Glutamatergic neuron (in vitro differentiated cells): ENCODE results near the gene ARPP21. TPM values are rescaled to one million over a fixed set of nuclear protein-coding genes. Genes with fewer than 3 reads are reported as not detected.

Experiments
- DNase-seq: peaks from one replicate; pipeline ENCODE4 v3.0.0; 2022
- H3K27ac Mint-ChIP-seq: one replicate; pipeline ENCODE4 v1.8.0; 2020; ENCODE audit warnings: mild to moderate bottlenecking, mixed read lengths, inconsistent platforms; ENCODE audit not compliant: unreplicated experiment
- H3K27me3 Mint-ChIP-seq: one replicate; pipeline ENCODE4 v1.8.0; 2020; ENCODE audit warnings: mild to moderate bottlenecking, moderate library complexity, mixed read lengths, inconsistent platforms; ENCODE audit not compliant: unreplicated experiment
- H3K36me3 Mint-ChIP-seq: one replicate; pipeline ENCODE4 v1.8.0; 2020; ENCODE audit warnings: mild to moderate bottlenecking, mixed read lengths, inconsistent platforms; ENCODE audit not compliant: unreplicated experiment
- H3K4me1 Mint-ChIP-seq: one replicate; pipeline ENCODE4 v1.8.0; 2020; ENCODE audit warnings: mild to moderate bottlenecking, low read depth, mixed read lengths, inconsistent platforms; ENCODE audit not compliant: unreplicated experiment
- H3K4me3 Mint-ChIP-seq: one replicate; pipeline ENCODE4 v1.8.0; 2020; ENCODE audit warnings: mild to moderate bottlenecking, mixed read lengths, inconsistent platforms; ENCODE audit not compliant: unreplicated experiment
- H3K9me3 Mint-ChIP-seq: one replicate; pipeline ENCODE4 v1.8.0; 2020; ENCODE audit warnings: mild to moderate bottlenecking, moderate library complexity, mixed read lengths, inconsistent platforms; ENCODE audit not compliant: unreplicated experiment
- total RNA-seq: library from RNA; stranded (reverse); fragmentation: NEBNext Ultra II Directional; extraction: Animal tissue kit (Norgen Biotek cat#: 25700); gene quantifications from one replicate; pipeline ENCODE4 v1.2.1, GENCODE V29; 2021; ENCODE audit not compliant: unreplicated experiment
- TF ChIP-seq, protein P1 (sequence below): fragments of 200-600 bp; sonication (generic); IDR thresholded peaks from one replicate; pipeline ENCODE4 v1.5.0; 2021; ENCODE audit not compliant: partially characterized antibody, unreplicated experiment

Gene ARPP21
- total RNA-seq, 1 donor from 2014 or later = 10.3 TPM

DNA sequence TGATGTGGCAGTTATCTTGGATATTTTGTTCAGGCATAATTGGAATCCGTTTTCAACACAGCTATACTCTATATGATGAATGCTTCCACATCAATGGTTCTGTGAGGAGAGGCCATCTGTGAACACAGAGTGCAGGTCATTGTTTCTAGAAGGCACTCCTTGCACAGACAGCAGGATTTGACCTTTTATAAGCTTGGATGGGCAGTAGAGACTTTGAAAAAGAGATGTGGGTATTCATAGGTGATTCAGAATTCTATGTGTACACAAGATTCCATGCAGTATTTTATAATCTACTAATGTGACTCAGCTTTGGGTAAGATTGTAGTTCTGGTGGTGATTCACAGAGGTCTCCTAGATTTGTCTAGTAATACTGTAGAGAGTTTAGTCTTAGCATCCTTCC, 12.5 kb downstream of the ARPP21 start:
- no peaks in the 10 kb centered on the region for H3K36me3 Mint-ChIP-seq
- TF ChIP-seq, protein P1, sequence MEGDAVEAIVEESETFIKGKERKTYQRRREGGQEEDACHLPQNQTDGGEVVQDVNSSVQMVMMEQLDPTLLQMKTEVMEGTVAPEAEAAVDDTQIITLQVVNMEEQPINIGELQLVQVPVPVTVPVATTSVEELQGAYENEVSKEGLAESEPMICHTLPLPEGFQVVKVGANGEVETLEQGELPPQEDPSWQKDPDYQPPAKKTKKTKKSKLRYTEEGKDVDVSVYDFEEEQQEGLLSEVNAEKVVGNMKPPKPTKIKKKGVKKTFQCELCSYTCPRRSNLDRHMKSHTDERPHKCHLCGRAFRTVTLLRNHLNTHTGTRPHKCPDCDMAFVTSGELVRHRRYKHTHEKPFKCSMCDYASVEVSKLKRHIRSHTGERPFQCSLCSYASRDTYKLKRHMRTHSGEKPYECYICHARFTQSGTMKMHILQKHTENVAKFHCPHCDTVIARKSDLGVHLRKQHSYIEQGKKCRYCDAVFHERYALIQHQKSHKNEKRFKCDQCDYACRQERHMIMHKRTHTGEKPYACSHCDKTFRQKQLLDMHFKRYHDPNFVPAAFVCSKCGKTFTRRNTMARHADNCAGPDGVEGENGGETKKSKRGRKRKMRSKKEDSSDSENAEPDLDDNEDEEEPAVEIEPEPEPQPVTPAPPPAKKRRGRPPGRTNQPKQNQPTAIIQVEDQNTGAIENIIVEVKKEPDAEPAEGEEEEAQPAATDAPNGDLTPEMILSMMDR = no peak
- peaks cover 18% of the 10 kb centered on the region for H3K4me1 Mint-ChIP-seq
- H3K4me3 Mint-ChIP-seq = no peak overlapping the region
- H3K27me3 Mint-ChIP-seq = no peaks in the 10 kb centered on the region
- peaks cover 2% of the 10 kb centered on the region for H3K9me3 Mint-ChIP-seq
- peak overlapping the region; percentile 49 for H3K27ac Mint-ChIP-seq
- DNase-seq = no peak

- Mint-ChIP-seq H3K4me1 (peaks cover 18% of the 10 kb centered on the region), H3K36me3 (no peaks in the 10 kb centered on the region), H3K27ac (no peak overlapping the region), H3K4me3 (no peak overlapping the region), H3K27me3 (peaks cover 2% of the 10 kb centered on the region), H3K9me3 (peaks cover 2% of the 10 kb centered on the region)
- DNase-seq = no peak
- TF ChIP-seq, protein P1 = no peak
Observed at GRCh38 chr3:35653347-35653746, 14.0 kb downstream of the ARPP21 start.

DNA sequence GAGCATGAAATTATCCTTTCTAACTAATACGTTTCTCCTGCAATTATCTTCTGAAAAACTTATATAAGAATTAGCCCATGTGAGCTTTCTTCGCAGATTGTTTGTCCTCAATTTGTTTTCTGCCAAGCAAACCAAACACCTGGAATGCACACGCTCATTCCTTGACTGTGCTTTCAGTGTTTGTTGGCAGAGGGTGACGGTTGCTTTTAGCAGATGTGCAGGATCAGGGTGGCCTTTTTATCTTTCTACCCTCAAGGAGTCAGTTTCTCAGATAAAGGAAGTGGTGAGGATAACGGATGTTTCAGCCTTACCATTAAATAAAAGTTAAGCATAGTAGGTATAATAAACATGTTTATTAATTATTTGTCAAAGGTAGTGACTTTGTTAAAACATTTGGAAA, 15.2 kb downstream of the ARPP21 start:
- no peak for DNase-seq
- H3K27me3 Mint-ChIP-seq = peaks cover 2% of the 10 kb centered on the region
- peaks cover 2% of the 10 kb centered on the region for H3K9me3 Mint-ChIP-seq
- TF ChIP-seq, protein P1 = no peak
- H3K27ac Mint-ChIP-seq = no peak overlapping the region
- H3K4me3 Mint-ChIP-seq = no peak overlapping the region
- H3K4me1 Mint-ChIP-seq = peaks cover 26% of the 10 kb centered on the region
- H3K36me3 Mint-ChIP-seq = no peaks in the 10 kb centered on the region

GRCh38 chr3:35658686-35659085, 19.4 kb downstream of the ARPP21 start:
- TF ChIP-seq, protein P1 = no peak
- peaks cover 2% of the 10 kb centered on the region for H3K27me3 Mint-ChIP-seq
- DNase-seq = no peak
- H3K4me3 Mint-ChIP-seq = peak overlapping the region; percentile 15
- no peak overlapping the region for H3K27ac Mint-ChIP-seq
- H3K36me3 Mint-ChIP-seq = no peaks in the 10 kb centered on the region
- H3K4me1 Mint-ChIP-seq = peaks cover 23% of the 10 kb centered on the region
- peaks cover 2% of the 10 kb centered on the region for H3K9me3 Mint-ChIP-seq

DNA sequence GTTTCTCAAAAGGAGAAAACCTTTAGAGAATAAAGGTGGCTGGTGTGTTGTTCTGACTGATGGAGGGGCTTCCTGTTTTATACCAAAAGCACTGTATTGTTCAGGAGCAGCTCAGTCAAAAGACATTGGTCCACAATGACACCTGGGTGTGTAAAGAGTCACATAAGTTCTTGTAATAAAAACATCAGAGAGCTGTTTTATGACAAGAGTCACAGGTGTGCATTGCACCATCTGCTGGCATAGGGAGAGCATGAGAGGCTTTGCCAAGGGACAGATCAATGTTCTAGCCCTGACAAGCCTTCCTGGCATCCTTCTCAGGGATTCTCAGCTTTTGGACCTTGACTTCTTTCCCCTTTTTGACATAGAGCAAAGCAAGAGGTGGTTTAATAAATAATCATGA, 20.4 kb downstream of the ARPP21 start:
- Mint-ChIP-seq H3K27ac (no peak overlapping the region), H3K4me1 (peaks cover 26% of the 10 kb centered on the region), H3K36me3 (no peaks in the 10 kb centered on the region), H3K9me3 (peaks cover 9% of the 10 kb centered on the region), H3K4me3 (no peak overlapping the region), H3K27me3 (peaks cover 9% of the 10 kb centered on the region)
- DNase-seq = no peak
- TF ChIP-seq, protein P1 = no peak
